ENCODE results near the gene GBA3.

Gene GBA3

DNA sequence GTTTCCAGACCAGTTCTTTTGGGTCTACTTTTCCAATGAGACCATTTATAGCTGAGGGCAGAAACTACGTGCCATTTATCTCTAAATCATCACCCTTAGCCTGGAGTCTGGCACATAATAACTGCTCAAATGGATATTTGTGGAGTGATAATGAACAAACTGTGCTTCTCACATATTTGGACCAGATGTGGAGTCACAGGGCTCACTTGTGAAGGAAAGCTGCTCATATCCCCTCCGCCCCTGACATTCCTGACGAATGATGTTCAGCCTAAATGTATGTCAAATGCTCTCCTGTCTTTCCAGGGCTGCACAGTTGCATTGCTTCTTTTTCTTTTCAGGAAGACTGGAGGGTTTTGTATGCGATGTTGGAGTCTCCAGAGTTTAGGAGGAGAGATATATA, 110.1 kb downstream of the GBA3 start:
- Histone ChIP-seq H3K79me2 (ENCODE audit: insufficient read depth, low read length) (no peaks in the 10 kb centered on the region), H3F3A (ENCODE audit: insufficient read depth, low read length) (no peaks in the 10 kb centered on the region), H3K9me2 (ENCODE audit: low read depth, low read length) (no peaks in the 10 kb centered on the region), H3K4me2 (ENCODE audit: low read length) (no peak overlapping the region), H2AFZ (ENCODE audit: low read length) (no peak overlapping the region), H3K4me1 (ENCODE audit: insufficient read depth, low read length, severe bottlenecking) (no peaks in the 10 kb centered on the region), H3K9me3 (ENCODE audit: low read length) (no peaks in the 10 kb centered on the region), H4K20me1 (ENCODE audit: insufficient read depth, low read length) (no peaks in the 10 kb centered on the region), H3K36me3 (ENCODE audit: insufficient read depth, low read length) (no peaks in the 10 kb centered on the region), H3K9ac (ENCODE audit: low read length) (no peak overlapping the region), H3K27me3 (ENCODE audit: insufficient read depth, low read length) (no peaks in the 10 kb centered on the region), H3K4me3 (ENCODE audit: low read depth, low read length, poor library complexity, severe bottlenecking) (no peak overlapping the region), H3K27ac (ENCODE audit: low read depth, low read length, poor library complexity, severe bottlenecking) (no peak overlapping the region)
- no peak for TF ChIP-seq EZH2 (IDR thresholded peaks at IDR 0.05; ENCODE audit: borderline replicate concordance, low read length)
- TF ChIP-seq, protein P1, sequence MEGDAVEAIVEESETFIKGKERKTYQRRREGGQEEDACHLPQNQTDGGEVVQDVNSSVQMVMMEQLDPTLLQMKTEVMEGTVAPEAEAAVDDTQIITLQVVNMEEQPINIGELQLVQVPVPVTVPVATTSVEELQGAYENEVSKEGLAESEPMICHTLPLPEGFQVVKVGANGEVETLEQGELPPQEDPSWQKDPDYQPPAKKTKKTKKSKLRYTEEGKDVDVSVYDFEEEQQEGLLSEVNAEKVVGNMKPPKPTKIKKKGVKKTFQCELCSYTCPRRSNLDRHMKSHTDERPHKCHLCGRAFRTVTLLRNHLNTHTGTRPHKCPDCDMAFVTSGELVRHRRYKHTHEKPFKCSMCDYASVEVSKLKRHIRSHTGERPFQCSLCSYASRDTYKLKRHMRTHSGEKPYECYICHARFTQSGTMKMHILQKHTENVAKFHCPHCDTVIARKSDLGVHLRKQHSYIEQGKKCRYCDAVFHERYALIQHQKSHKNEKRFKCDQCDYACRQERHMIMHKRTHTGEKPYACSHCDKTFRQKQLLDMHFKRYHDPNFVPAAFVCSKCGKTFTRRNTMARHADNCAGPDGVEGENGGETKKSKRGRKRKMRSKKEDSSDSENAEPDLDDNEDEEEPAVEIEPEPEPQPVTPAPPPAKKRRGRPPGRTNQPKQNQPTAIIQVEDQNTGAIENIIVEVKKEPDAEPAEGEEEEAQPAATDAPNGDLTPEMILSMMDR (IDR thresholded peaks at IDR 0.05; ENCODE audit: low read length) = no peak

GRCh38 chr4:22803512-22803911, 110.8 kb downstream of the GBA3 start:
- H3K9ac ChIP-seq (ENCODE audit: low read length) = no peak overlapping the region
- no peaks in the 10 kb centered on the region for H3K9me2 ChIP-seq (ENCODE audit: low read depth, low read length)
- no peak overlapping the region for H3K27ac ChIP-seq (ENCODE audit: low read depth, low read length, poor library complexity, severe bottlenecking)
- H4K20me1 ChIP-seq (ENCODE audit: insufficient read depth, low read length) = no peaks in the 10 kb centered on the region
- no peaks in the 10 kb centered on the region for H3K9me3 ChIP-seq (ENCODE audit: low read length)
- no peak for TF ChIP-seq EZH2 (IDR thresholded peaks at IDR 0.05; ENCODE audit: borderline replicate concordance, low read length)
- TF ChIP-seq, protein P1 (IDR thresholded peaks at IDR 0.05; ENCODE audit: low read length) = no peak
- H3K4me2 ChIP-seq (ENCODE audit: low read length) = no peak overlapping the region
- no peak overlapping the region for H3K4me3 ChIP-seq (ENCODE audit: low read depth, low read length, poor library complexity, severe bottlenecking)
- H2AFZ ChIP-seq (ENCODE audit: low read length) = no peak overlapping the region
- H3K27me3 ChIP-seq (ENCODE audit: insufficient read depth, low read length) = no peaks in the 10 kb centered on the region
- H3K4me1 ChIP-seq (ENCODE audit: insufficient read depth, low read length, severe bottlenecking) = no peaks in the 10 kb centered on the region
- no peaks in the 10 kb centered on the region for H3K79me2 ChIP-seq (ENCODE audit: insufficient read depth, low read length)
- no peaks in the 10 kb centered on the region for H3K36me3 ChIP-seq (ENCODE audit: insufficient read depth, low read length)
- H3F3A ChIP-seq (ENCODE audit: insufficient read depth, low read length) = no peaks in the 10 kb centered on the region

DNA sequence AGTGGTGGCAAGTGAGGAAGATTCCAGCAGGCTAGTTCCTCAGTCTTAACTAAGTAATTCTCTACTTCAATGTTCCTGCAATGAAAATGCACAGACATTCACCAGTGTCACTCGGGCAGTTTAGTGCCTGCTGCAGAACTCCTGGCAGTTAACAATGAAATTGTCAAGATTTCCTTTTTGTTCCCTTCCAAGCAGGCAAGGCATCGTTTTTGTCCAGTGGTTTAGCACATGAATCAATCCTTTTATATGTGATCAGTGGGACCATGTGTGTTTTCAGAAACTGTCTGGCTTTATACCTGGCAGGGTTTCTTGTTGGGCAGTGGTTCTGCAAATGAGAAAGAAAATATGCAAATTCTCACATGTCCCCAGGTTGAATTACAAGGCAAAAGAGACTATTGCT, 122.2 kb downstream of the GBA3 start:
- no peak overlapping the region for H3K4me2 ChIP-seq (ENCODE audit: low read length)
- H4K20me1 ChIP-seq (ENCODE audit: insufficient read depth, low read length) = no peaks in the 10 kb centered on the region
- no peaks in the 10 kb centered on the region for H3K79me2 ChIP-seq (ENCODE audit: insufficient read depth, low read length)
- no peaks in the 10 kb centered on the region for H3K9me2 ChIP-seq (ENCODE audit: low read depth, low read length)
- H3K9ac ChIP-seq (ENCODE audit: low read length) = no peak overlapping the region
- H3K27me3 ChIP-seq (ENCODE audit: insufficient read depth, low read length) = no peaks in the 10 kb centered on the region
- H3K36me3 ChIP-seq (ENCODE audit: insufficient read depth, low read length) = no peaks in the 10 kb centered on the region
- no peak overlapping the region for H3K4me3 ChIP-seq (ENCODE audit: low read depth, low read length, poor library complexity, severe bottlenecking)
- no peak overlapping the region for H3K27ac ChIP-seq (ENCODE audit: low read depth, low read length, poor library complexity, severe bottlenecking)
- H3K4me1 ChIP-seq (ENCODE audit: insufficient read depth, low read length, severe bottlenecking) = no peaks in the 10 kb centered on the region
- H2AFZ ChIP-seq (ENCODE audit: low read length) = no peak overlapping the region
- H3K9me3 ChIP-seq (ENCODE audit: low read length) = no peaks in the 10 kb centered on the region
- H3F3A ChIP-seq (ENCODE audit: insufficient read depth, low read length) = no peaks in the 10 kb centered on the region
- TF ChIP-seq, protein P1 (IDR thresholded peaks at IDR 0.05; ENCODE audit: low read length) = no peak
- no peak for TF ChIP-seq EZH2 (IDR thresholded peaks at IDR 0.05; ENCODE audit: borderline replicate concordance, low read length)

All from OCI-LY1 (cell line).